DMS153 (cell line): ENCODE data around the gene RBM47.
"Not testable (repeated sequence)": the region's sequence is repeated elsewhere in the genome, so short reads cannot be mapped to it uniquely, and the experiment has no call there.

Source experiments
- DNase-seq: peaks from one replicate; lab custom pipeline; 2025; lab: John Stamatoyannopoulos, UW

The RBM47 gene

GRCh38 chr4:40526741-40527140 is 102.9 kb downstream of the RBM47 start:
- no peak for DNase-seq

DNA sequence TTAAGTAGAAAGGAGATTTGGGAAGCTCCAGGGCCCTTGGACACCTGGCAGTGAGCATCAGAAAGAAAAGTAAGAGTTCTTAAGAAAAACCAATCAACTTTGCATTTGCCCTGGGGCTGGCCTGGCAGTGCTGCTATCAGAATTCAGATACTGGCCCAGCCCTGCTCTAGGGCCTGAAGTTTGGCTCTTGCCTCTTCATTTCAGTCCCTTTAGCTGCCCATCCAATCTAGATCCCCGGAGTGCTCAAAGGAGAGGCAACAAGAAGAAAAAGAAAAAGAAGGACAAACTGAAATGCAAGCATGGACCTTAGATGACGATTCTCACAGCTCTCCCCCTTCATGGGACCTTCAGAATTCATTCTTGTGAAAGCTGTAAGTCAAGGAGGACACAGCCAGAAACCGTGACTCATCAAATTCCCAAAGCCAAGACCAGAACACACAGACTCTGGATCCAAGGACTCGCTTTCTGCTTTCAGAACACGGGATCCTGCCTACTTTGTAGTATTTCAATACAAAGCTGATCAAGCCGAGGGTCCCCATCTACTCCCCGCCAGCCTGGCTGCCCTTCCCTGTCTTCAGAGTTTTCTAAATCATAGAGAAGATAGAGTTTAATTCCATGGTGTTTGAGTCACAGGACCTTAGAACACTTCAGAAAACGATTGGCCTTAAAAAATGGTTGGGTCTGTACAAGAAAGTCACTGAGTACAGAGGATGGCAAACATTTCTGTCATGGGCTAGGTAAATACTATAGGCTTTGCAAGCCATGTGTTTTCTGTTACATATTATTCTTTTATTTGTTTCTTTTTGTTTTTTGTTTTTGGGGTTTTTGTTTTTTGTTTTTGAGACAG is 103.7 kb downstream of the RBM47 start:
- DNase-seq, result no peak

DNA sequence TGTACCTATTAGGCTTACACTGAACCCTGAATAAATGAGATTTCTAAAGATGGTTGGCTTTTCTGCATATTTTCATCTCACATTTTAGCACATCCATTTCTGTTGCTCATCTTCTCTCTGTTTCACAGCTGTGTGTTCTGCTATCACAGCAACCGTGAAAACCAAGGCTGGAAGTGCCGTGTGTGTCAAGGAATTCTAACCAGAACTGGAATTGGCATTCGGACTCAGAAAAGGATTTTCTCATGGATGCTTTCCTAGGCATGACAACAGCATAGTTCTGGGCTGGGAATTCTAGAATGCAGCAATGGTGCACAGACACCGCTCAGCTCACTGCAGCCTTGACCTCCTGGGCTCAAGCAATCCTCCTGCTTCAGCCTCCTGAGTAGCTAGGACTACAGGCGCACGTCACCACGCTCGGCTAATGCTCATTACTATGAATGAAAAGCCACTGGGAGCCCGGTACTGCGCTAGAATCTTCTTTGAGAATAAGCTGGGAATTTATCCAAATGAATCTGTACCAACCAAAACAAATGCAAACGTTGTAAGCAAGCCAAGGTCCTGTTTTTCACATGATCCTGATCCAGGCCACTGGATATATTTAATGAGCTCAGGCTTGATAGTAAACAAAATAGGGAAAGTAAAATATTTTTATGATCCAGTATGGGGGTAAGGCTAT is 105.2 kb downstream of the RBM47 start:
- DNase-seq, result no peak

DNA sequence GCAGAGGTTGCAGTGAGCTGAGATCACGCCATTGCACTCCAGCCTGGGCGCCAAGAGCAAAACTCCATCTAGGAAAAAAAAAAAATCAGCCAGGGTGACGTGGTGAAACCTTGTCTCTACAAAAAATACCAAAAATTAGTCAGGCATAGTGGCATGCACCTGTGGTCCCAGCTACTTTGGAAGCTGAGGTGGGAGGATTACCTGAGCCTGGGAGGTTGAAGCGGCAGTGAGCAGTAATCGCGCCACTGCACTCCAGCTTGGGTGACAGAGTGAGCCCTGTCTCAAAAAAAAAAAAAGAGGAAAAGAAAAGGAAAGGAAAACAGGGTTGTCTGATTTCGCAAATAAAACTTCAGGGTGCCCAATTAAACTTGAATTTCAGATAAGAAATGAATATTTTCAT is 106.1 kb downstream of the RBM47 start:
- no peak for DNase-seq

GRCh38 chr4:40521957-40522356 is 107.7 kb downstream of the RBM47 start:
- no peak for DNase-seq

- DNase-seq, result no peak
Observed at GRCh38 chr4:40520533-40520932, 109.1 kb downstream of the RBM47 start.

GRCh38 chr4:40517081-40517480 is 112.6 kb downstream of the RBM47 start:
- DNase-seq, result not testable (repeated sequence)

DNA sequence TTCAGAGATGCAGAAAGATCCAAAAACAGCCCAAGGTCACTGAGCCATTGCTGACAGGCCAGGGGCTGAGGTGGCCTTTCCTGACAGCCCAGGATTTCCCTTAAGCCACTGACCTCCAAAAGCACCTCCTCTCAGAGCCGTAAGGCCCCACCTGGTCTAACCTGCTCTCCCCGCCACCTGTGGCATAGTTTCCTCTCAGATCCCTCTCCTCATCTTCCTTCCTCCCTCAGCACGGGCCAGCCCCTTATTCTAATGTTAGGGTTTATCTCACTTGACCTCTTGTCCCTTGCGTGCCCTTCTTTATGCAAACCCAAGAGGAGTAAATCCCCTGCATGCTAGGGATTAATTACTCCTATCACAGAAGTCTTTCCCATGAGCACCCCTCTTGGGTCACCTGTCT is 113.0 kb downstream of the RBM47 start:
- no peak for DNase-seq

- DNase-seq, result no peak
Observed at GRCh38 chr4:40515398-40516293, 114.0 kb downstream of the RBM47 start.

GRCh38 chr4:40515037-40515397 is 114.6 kb downstream of the RBM47 start:
- no peak for DNase-seq

DNA sequence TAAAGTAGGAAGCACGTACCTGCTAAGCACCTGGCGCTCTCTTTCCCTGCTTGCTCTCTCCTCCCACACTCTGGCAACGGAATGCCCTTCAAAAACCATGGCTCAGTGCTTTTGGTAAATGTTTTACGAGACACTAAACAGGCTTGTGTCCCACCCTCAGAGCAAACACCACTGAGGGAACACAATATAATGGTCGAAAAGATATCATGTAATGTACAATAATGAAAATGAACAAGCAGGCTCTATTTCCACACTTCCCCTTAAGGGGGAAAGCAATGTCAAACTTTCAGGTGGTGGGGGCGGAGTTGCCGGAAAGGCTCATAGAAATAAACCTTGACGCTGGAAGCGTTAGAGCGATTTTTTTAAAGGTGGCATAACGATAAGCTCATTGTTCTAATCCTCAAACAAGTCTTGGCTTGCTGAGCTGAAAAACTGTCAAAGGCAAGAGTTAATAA is 115.1 kb downstream of the RBM47 start:
- peak; percentile 40 for DNase-seq

DNA sequence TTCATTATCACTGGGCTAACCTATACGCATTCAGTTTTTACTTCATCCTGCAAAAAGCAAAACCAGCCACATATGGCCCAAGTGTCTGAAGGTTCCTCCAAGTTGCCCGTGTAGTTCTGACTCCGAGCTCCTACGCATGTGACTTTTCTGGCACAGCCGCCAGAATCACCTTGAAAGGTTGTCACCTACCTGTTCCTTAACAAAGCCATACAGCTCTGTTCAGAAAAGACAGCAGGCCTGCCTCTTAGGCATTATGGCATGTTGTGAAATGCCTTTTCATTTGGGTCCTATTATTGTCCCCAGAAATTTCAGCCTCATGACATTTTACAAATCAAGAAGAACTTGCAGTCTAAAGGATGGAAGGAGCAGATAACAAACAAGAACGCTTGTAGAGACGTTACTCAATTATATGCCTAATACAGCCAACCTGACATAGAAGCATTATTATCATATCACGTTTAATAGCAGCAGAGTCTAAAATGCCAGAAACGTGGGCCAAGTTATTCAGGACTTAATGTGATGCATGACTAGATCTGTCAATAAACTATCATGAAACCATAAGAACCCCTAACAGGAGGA is 118.5 kb downstream of the RBM47 start:
- DNase-seq, result no peak

DNA sequence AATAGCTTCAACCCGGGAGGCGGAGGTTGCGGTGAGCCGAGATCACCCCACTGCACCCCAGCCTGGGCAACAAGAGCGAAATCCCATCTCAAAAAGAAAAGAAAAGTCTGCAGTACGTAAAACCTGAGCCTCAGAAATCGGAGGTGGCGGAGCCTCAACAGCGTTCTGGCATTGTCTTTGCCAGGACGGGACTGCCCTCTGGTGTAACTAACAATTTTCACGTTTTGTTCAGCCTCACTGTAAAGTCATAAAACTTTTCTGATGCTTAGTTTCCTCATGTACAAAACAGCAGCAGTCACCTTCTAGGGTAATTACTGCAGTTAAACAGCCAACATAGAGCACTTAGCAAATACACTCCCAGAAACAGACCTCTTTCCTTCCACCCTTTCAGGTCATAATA is 121.7 kb downstream of the RBM47 start:
- DNase-seq, result no peak

DNA sequence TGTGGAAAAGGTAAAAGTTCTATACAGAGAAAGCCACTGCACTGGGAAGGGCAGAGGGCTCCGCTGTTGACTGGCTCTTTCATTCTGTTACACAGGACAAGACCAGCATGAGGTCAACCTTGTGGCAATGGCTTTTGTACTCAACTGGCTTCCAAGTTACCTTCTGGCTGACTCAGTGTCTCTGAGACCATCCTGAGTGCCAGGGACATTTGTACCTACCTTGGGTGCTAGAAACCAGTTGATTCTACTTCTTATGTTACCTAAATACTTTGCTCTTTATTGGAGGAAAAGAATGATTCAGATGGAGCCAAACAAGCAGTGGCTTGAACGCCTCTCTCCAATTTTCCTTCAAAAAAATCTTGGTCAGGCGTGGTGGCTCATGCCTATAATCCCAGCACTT is 123.2 kb downstream of the RBM47 start:
- DNase-seq, result no peak

DNA sequence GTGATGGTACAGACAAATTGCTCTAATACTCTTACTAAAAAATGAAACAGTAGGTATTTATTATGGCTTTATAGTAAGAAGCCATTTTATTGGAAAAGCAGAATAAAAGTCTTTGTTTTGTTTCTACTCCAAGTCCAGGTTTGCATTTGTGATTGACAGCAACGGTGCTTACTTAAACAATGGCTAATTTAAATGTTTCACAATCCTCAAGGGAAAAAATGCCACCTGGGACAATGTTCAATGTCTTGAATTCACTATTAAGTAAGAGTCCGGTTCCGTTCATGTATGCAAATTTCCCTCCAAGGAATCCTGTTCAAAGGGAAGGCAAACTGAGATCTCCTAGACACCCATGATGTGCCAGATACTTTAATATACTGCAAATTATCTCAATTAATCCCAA is 123.6 kb downstream of the RBM47 start:
- no peak for DNase-seq

GRCh38 chr4:40502934-40503333 is 126.7 kb downstream of the RBM47 start:
- no peak for DNase-seq

DNA sequence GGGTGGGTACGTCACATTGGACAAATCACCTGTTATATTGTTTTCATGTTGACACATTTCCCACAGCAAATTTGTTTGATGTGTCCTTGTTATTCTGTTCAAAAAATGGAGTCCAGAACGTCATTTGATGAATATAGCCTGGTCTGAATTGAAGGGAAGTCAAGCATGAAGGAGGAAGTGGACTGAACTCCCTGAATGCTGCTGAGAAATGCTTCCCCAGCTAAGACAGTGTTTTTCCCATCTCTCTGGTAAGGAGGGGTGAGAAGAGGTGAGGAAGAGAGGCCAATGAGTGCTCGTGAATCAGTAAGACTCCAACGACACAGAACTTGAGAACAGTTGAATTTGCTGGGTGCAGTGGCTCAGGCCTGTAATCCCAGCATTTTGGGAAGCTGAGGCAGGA is 127.4 kb downstream of the RBM47 start:
- DNase-seq, result no peak

GRCh38 chr4:40500781-40501180 is 128.9 kb downstream of the RBM47 start:
- no peak for DNase-seq

DNA sequence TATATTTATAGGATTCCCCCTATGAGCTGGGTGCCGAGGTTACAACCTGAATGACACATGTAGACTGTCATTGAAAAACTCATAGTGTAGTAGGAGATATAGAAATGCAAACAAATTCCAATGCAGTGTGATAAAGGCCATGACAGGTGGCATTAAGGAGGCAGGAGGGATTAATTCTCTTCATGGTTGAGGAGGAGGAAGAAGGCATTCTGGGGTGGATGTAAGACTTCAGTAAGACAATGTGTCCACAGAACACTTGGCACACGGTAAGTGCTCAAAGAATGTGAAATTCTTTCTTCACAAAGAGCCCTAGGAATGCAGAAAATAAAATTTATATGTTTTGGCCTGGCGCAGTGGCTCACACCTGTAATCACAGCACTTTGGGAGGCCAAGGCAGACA is 136.5 kb downstream of the RBM47 start:
- no peak for DNase-seq

DNA sequence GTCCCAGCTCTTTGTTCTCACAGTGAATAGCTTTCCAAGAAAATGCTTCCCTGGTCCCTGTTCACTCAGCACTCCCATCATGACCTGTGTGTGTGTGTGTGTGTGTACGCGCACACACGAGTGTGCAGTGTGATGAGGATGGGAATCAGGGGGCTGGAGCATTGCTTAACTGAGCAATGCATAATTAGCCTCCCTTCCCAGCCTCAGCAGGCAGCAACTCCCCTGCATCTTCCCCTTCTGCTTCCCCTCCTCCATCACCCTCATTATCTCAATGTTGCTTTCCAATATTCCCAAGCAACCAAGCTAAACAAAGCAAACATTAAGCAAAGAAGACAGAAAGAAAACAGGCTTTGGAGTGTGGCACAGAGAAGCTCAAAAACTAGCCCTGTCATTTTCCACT is 137.0 kb downstream of the RBM47 start:
- no peak for DNase-seq

DNA sequence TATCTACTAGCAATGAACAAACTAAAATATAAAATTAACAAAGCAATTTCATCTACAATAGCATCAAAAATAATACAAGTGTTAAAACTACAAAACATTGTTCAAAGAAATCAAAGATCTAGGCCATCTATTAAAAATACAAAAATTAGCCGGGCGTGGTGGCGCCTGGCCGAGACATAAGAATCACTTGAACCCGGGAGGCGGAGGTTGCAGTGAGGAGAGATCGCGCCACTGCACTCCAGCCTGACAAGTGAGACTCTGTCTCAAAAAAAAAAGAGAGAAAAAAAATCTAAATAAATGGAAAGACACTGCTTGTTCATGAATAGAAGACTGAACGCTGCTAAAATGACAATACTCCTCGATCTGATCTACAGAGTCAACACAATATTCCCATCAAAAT is 139.2 kb downstream of the RBM47 start:
- no peak for DNase-seq

GRCh38 chr4:40489961-40490360 is 139.7 kb downstream of the RBM47 start:
- no peak for DNase-seq
